CD4-positive, alpha-beta T cell (primary cell): ENCODE measurements around the gene C2CD4D. TPM values are rescaled to one million over a fixed set of nuclear protein-coding genes. Genes with fewer than 3 reads are reported as not detected.

ENCODE experiments used
- ATAC-seq: fragments of 200-7000 bp; cut with Tn5 transposase; one replicate; pipeline ENCODE4 v1.10.0; 2022; ENCODE audit warnings: mild to moderate bottlenecking; ENCODE audit not compliant: poor library complexity
- CTCF ChIA-PET: fragments of 350-600 bp; sonication (Branson Sonifier 250); formaldehyde crosslinking; loops from one replicate; lab custom pipeline; 2021; ENCODE audit warnings: antibody characterized with exemption, inconsistent platforms; lab: Charles Lee
- POLR2A ChIA-PET: fragments of 350-600 bp; sonication (Branson Sonifier 250); formaldehyde crosslinking; loops from one replicate; lab custom pipeline; 2021; ENCODE audit warnings: antibody characterized with exemption, inconsistent platforms; lab: Charles Lee
- DNase-seq, 14 experiments: peaks; one replicate each; pipeline ENCODE4 v3.0.0-alpha.2; 2013 to 2020; ENCODE audit warnings: mixed read lengths in 2 of 14
- H3K27ac ChIP-seq, 2 donors: one replicate each; pipeline versions ENCODE4 v1.5.1 to v1.7.0; 2013; ENCODE audit warnings: low read length in 2 of 2, low read depth in 1 of 2, mild to moderate bottlenecking in 1 of 2
- H3K27me3 ChIP-seq, 2 experiments: 1 replicate in 1 of 2; 2 replicates in 1 of 2; pipeline versions ENCODE4 v1.6.1 to v1.7.0; 2013; ENCODE audit warnings: low read length in 2 of 2, control low read depth in 1 of 2, mild to moderate bottlenecking in 1 of 2, moderate library complexity in 1 of 2; ENCODE audit not compliant: insufficient read depth in 2 of 2, control insufficient read depth in 1 of 2
- H3K36me3 ChIP-seq: one replicate; pipeline ENCODE4 v1.6.1; 2013; ENCODE audit warnings: low read length, control low read depth; ENCODE audit not compliant: insufficient read depth
- H3K4me1 ChIP-seq: one replicate; pipeline ENCODE4 v1.6.1; 2013; ENCODE audit warnings: low read length, control low read depth; ENCODE audit not compliant: insufficient read depth
- H3K4me3 ChIP-seq: one replicate; pipeline ENCODE4 v1.5.1; 2013; ENCODE audit warnings: mild to moderate bottlenecking, low read length, moderate library complexity
- H3K9me3 ChIP-seq, 2 experiments: 1 replicate in 1 of 2; 2 replicates in 1 of 2; pipeline versions ENCODE4 v1.6.1 to v1.7.0; 2013; ENCODE audit warnings: low read length in 2 of 2, mild to moderate bottlenecking in 2 of 2, control low read depth in 1 of 2, moderate library complexity in 1 of 2; ENCODE audit not compliant: control insufficient read depth in 1 of 2, insufficient read depth in 1 of 2
- H3K27ac Mint-ChIP-seq: one replicate; pipeline ENCODE4 v1.8.0; 2020; ENCODE audit warnings: mixed read lengths
- H3K27me3 Mint-ChIP-seq: one replicate; pipeline ENCODE4 v1.8.0; 2021; ENCODE audit warnings: mixed read lengths
- H3K36me3 Mint-ChIP-seq: one replicate; pipeline ENCODE4 v1.8.0; 2021; ENCODE audit warnings: low read depth, mixed read lengths
- H3K4me1 Mint-ChIP-seq: one replicate; pipeline ENCODE4 v1.8.0; 2021; ENCODE audit warnings: low read depth, mixed read lengths
- H3K4me3 Mint-ChIP-seq: one replicate; pipeline ENCODE4 v1.8.0; 2020; ENCODE audit warnings: mild to moderate bottlenecking, mixed read lengths
- H3K9me3 Mint-ChIP-seq: one replicate; pipeline ENCODE4 v1.8.0; 2020; ENCODE audit warnings: mixed read lengths
- intact Hi-C, 2 experiments: fragments of 100-400 bp; cut with DNase I in 1 of 2; cut with micrococcal nuclease in 1 of 2; formaldehyde crosslinking; loops; one replicate each; pipeline versions ENCODE4 v1.15.1 to v1.9.0; 2023 to 2025; cut with DNase I, micrococcal nuclease
- total RNA-seq, 174 experiments: library from RNA in 2 of 174; stranded (reverse) in 2 of 174; gene quantifications; one replicate each; pipeline ENCODE4 v1.2.3 and lab custom pipeline; 2021 to 2026
- TF ChIP-seq, protein P1 (sequence below): fragments of 200-600 bp; IDR thresholded peaks from one replicate; pipeline ENCODE4 v1.8.0; 2022; ENCODE audit warnings: antibody characterized with exemption, mild to moderate bottlenecking

Gene C2CD4D
- total RNA-seq, 2 experiments from 2014 or later, result 0.75 to 0.88 TPM

GRCh38 chr1:151819976-151820623 lies 19.5 kb downstream of the C2CD4D start:
- H3K36me3 Mint-ChIP-seq, result no peaks in the 10 kb centered on the region
- H3K36me3 ChIP-seq, result no peaks in the 10 kb centered on the region
- TF ChIP-seq, protein P1, sequence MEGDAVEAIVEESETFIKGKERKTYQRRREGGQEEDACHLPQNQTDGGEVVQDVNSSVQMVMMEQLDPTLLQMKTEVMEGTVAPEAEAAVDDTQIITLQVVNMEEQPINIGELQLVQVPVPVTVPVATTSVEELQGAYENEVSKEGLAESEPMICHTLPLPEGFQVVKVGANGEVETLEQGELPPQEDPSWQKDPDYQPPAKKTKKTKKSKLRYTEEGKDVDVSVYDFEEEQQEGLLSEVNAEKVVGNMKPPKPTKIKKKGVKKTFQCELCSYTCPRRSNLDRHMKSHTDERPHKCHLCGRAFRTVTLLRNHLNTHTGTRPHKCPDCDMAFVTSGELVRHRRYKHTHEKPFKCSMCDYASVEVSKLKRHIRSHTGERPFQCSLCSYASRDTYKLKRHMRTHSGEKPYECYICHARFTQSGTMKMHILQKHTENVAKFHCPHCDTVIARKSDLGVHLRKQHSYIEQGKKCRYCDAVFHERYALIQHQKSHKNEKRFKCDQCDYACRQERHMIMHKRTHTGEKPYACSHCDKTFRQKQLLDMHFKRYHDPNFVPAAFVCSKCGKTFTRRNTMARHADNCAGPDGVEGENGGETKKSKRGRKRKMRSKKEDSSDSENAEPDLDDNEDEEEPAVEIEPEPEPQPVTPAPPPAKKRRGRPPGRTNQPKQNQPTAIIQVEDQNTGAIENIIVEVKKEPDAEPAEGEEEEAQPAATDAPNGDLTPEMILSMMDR, result no peak
- ATAC-seq, result no peak
- no peaks in the 10 kb centered on the region for H3K9me3 Mint-ChIP-seq
- H3K27ac Mint-ChIP-seq, result peak overlapping the region; percentile 75
- H3K4me1 Mint-ChIP-seq, result peaks cover 79% of the 10 kb centered on the region
- CTCF ChIA-PET, result interaction anchor here (0.9 to 1.4 kb wide), 2 partner anchors 30 to 638 kb away, joined by 3 read pairs; partner anchors contain the start of gene TDRKH
- intact Hi-C loops, result no loop called here
- H3K4me3 Mint-ChIP-seq, result no peak overlapping the region
- POLR2A ChIA-PET, result interaction anchor here (0.7 to 1.9 kb wide), 5 partner anchors 10 to 30 kb away, joined by 3 to 12 read pairs (median 5); partner anchors contain the start of genes C2CD4D and TDRKH
- no peaks in the 10 kb centered on the region for H3K27me3 ChIP-seq
- peak overlapping the region; percentile 13 for H3K4me3 ChIP-seq
- H3K27me3 Mint-ChIP-seq, result no peaks in the 10 kb centered on the region
- H3K4me1 ChIP-seq, result peaks cover 91% of the 10 kb centered on the region
- peak overlapping the region in 1 of 2 donors; percentile 37 for H3K27ac ChIP-seq
- DNase-seq, result no peak
- H3K9me3 ChIP-seq, result no peaks in the 10 kb centered on the region

DNA sequence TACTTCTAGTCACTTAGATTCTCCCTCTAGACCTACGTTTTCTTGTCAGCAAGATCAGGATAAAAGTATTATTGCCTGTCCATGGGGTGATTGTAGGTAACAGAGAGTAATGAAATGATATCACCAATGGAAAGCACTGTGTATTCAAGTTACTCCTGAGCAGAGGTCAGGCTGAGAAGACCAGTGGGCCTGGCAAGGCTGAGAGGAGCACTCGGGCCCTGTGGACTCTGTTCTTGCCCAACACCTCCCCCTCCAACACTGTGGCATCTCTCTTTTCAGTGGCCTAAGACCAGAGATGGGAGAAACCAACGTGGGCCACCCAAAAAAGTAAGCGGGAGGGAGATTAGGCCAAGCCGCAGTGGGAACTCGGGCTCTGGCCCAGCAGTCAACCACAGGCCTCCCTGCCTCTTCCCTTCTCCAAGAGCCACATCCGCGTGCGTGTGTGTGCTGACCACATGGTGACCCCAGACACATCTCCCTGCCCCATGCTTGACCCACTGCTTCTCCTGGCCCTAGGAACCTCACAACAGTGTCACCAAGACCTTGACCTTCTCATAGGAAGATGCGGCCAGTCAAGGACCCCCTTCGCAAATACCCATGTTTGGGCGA lies 20.3 kb downstream of the C2CD4D start:
- POLR2A ChIA-PET, result no interaction called here
- ATAC-seq (no peak), DNase-seq (no peak)
- Histone ChIP-seq H3K9me3 (no peaks in the 10 kb centered on the region), H3K27ac (peak overlapping the region in 1 of 2 donors; percentile 26), H3K36me3 (peaks cover 6% of the 10 kb centered on the region), H3K4me3 (no peak overlapping the region), H3K27me3 (no peaks in the 10 kb centered on the region), H3K4me1 (peaks cover 92% of the 10 kb centered on the region)
- Mint-ChIP-seq H3K27me3 (no peaks in the 10 kb centered on the region), H3K9me3 (no peaks in the 10 kb centered on the region), H3K4me3 (no peak overlapping the region), H3K36me3 (no peaks in the 10 kb centered on the region), H3K27ac (peak overlapping the region; percentile 75), H3K4me1 (peaks cover 84% of the 10 kb centered on the region)
- CTCF ChIA-PET, result no interaction called here
- intact Hi-C loops, result no loop called here
- TF ChIP-seq, protein P1, result no peak

DNA sequence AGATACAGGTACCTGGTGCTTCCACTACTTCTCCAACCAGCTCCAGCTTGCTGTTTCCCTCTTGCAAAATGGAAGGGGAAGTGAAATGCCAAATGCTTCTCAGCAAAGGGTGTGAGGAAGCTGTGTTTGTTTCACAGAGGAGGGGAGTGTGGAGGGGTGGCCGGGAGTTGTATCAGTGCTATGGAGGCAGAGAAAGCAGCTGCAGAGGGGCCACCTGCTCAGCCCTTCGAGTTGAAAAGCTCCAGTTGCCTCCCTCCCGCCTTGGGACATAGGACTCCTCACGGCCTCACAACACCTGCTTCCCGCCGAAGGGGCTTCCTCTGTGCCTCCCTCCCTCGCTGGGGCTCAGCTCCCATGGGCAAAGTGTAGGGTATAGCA lies 22.3 kb downstream of the C2CD4D start:
- intact Hi-C loops, result no loop called here
- no peak overlapping the region for H3K4me3 ChIP-seq
- H3K36me3 Mint-ChIP-seq, result no peaks in the 10 kb centered on the region
- H3K4me1 ChIP-seq, result peaks cover 98% of the 10 kb centered on the region
- no peak overlapping the region for H3K4me3 Mint-ChIP-seq
- DNase-seq (no peak), ATAC-seq (no peak)
- TF ChIP-seq, protein P1, result no peak
- ChIA-PET POLR2A (interaction anchor here (2.3 to 4.0 kb wide), 2 partner anchors 8 to 28 kb away, joined by 14 to 23 read pairs; partner anchors contain the start of gene TDRKH), CTCF (interaction anchor here (1.1 kb wide), 1 partner anchor 13 kb away, joined by 3 read pairs; no protein-coding TSS in a partner anchor)
- no peak overlapping the region for H3K27ac ChIP-seq
- H3K27me3 ChIP-seq, result no peaks in the 10 kb centered on the region
- H3K4me1 Mint-ChIP-seq, result peaks cover 82% of the 10 kb centered on the region
- peak overlapping the region; percentile 51 for H3K27ac Mint-ChIP-seq
- no peaks in the 10 kb centered on the region for H3K9me3 ChIP-seq
- no peaks in the 10 kb centered on the region for H3K27me3 Mint-ChIP-seq
- peaks cover 6% of the 10 kb centered on the region for H3K36me3 ChIP-seq
- no peaks in the 10 kb centered on the region for H3K9me3 Mint-ChIP-seq
